K562 (cell line): Measurements from ENCODE around the gene RASIP1. TPM values are rescaled to one million over a fixed set of nuclear protein-coding genes. Genes with fewer than 3 reads are reported as not detected.
A peak's percentile ranks its signal among the peaks of the same experiment; 100 is the strongest.

ENCODE experiments used
- CXXC5 ChIP-seq: fragments of 250-450 bp; sonication (Bioruptor Pico); IDR thresholded peaks from 2 replicates; pipeline ENCODE4 v1.8.0; 2022; ENCODE audit warnings: inconsistent platforms, mild to moderate bottlenecking, moderate library complexity
- DLX4 ChIP-seq: fragments of 250-450 bp; sonication (Bioruptor Pico); IDR thresholded peaks from 2 replicates; pipeline ENCODE4 v1.6.1; 2021; ENCODE audit warnings: mild to moderate bottlenecking
- ETV1 ChIP-seq: fragments of 450-650 bp; conservative IDR thresholded peaks from 2 replicates; pipeline ENCODE4 v1.6.1; 2016; ENCODE audit warnings: missing genetic modification characterization, control low read depth, low read depth, missing compliant biosample characterization
- FOXJ2 ChIP-seq: fragments of 200-800 bp; sonication (Bioruptor generic); IDR thresholded peaks from 2 replicates; pipeline ENCODE4 v1.6.1; 2016; ENCODE audit warnings: missing genetic modification characterization, missing compliant biosample characterization
- HDAC1 ChIP-seq, 2 experiments: fragments of 450-650 bp; IDR thresholded peaks; 2 replicates each; pipeline ENCODE4 v1.6.1; 2016 to 2017; ENCODE audit warnings: inconsistent platforms in 1 of 2, mild to moderate bottlenecking in 1 of 2, moderate library complexity in 1 of 2
- L3MBTL2 ChIP-seq: fragments of 450-650 bp; IDR thresholded peaks from 2 replicates; pipeline ENCODE4 v1.6.1; 2016; ENCODE audit warnings: mild to moderate bottlenecking, moderate library complexity
- MBD2 ChIP-seq: sonication (generic); IDR thresholded peaks from 2 replicates; pipeline ENCODE4 v1.6.1; 2016; ENCODE audit warnings: low read depth, borderline replicate concordance
- MTF1 ChIP-seq: fragments of 250-450 bp; sonication (Bioruptor Pico); IDR thresholded peaks from 2 replicates; pipeline ENCODE4 v1.9.0; 2021; ENCODE audit warnings: moderate library complexity, mild to moderate bottlenecking, inconsistent platforms, borderline replicate concordance
- POLR3A ChIP-seq: IDR thresholded peaks from 2 replicates; pipeline ENCODE4 v1.6.1; 2011; ENCODE audit warnings: borderline replicate concordance, mild to moderate bottlenecking, moderate library complexity; ENCODE audit not compliant: insufficient read length, insufficient read depth; ENCODE audit errors: extremely low read depth
- RBM39 ChIP-seq: fragments of 200-400 bp; formaldehyde crosslinking; optimal IDR thresholded peaks from 2 replicates; pipeline ENCODE3; 2018; ENCODE audit warnings: low read depth, low read length
- VEZF1 ChIP-seq: fragments of 200-800 bp; sonication (Bioruptor generic); IDR thresholded peaks from 2 replicates; pipeline ENCODE4 v1.6.1; 2017; ENCODE audit warnings: missing genetic modification characterization, missing compliant biosample characterization
- ZBTB12 ChIP-seq: fragments of 250-450 bp; sonication (Bioruptor Pico); IDR thresholded peaks from 2 replicates; pipeline ENCODE4 v1.4.0; 2020
- ZBTB7A ChIP-seq: IDR thresholded peaks from 2 replicates; pipeline ENCODE4 v1.6.1; 2011; ENCODE audit warnings: low read depth, mild to moderate bottlenecking, low read length, moderate library complexity, borderline replicate concordance; ENCODE audit not compliant: control insufficient read depth
- ZNF23 ChIP-seq: fragments of 250-450 bp; sonication (Bioruptor Pico); IDR thresholded peaks from 2 replicates; pipeline ENCODE4 v1.4.0; 2020; ENCODE audit warnings: mild to moderate bottlenecking
- ZNF395 ChIP-seq: fragments of 200-800 bp; sonication (Bioruptor generic); IDR thresholded peaks from 2 replicates; pipeline ENCODE4 v1.6.1; 2017; ENCODE audit warnings: missing genetic modification characterization, missing compliant biosample characterization
- ZNF436 ChIP-seq: fragments of 250-450, 450-650 bp; sonication (Bioruptor Pico); formaldehyde crosslinking; IDR thresholded peaks from 2 replicates; pipeline ENCODE4 v1.7.0; 2020; ENCODE audit warnings: mild to moderate bottlenecking
- ZNF57 ChIP-seq: fragments of 450-650 bp; formaldehyde crosslinking; IDR thresholded peaks from 2 replicates; pipeline ENCODE4 v1.4.0; 2020; ENCODE audit warnings: mild to moderate bottlenecking, moderate library complexity
- polyA plus RNA-seq, 8 experiments: library from polyadenylated mRNA; depleted of rRNA in 4 of 8; stranded (reverse) in 5 of 8; unstranded in 3 of 8; fragments of >200 nt; fragmentation: Nextera tagmentation in 2 of 8; fragmentation: Illumina TruSeq in 1 of 8; extraction: Ambion mirVana in 2 of 8; extraction: Trizol in 1 of 8; gene quantifications; 2 replicates each; pipeline versions ENCODE4 v1.2.1 to v1.2.3, GENCODE V29; 2011 to 2014; ENCODE audit warnings: inconsistent platforms in 1 of 8, missing spikeins in 1 of 8
- total RNA-seq, 7 experiments: library from RNA; depleted of rRNA in 6 of 7; stranded (reverse); fragments of >200 nt in 6 of 7; fragmentation: Illumina TruSeq in 2 of 7; extraction: Trizol in 2 of 7; gene quantifications; 2 replicates each; pipeline versions ENCODE4 v1.2.1 to v1.2.3, GENCODE V29; 2011 to 2021; ENCODE audit warnings: low replicate concordance in 1 of 7
- TF ChIP-seq, protein P1 (sequence below), 2 experiments: fragments of 450-650 bp; IDR thresholded peaks; 2 replicates each; pipeline ENCODE4 v1.6.1; 2018; ENCODE audit warnings: mild to moderate bottlenecking in 2 of 2, low read depth in 1 of 2; ENCODE audit not compliant: partially characterized antibody in 2 of 2

The RASIP1 gene
- total and polyA plus RNA-seq, 9 of the 15 experiments (the other 6 are each of a cell fraction or from before 2014, with no cell fraction given) = 0.20 to 4.7 (median 1.5) TPM

GRCh38 chr19:48746738-48747575 is 6.5 kb upstream of the RASIP1 start, which contains the start of gene IZUMO1 (continued):
- TF ChIP-seq MTF1 (CRISPR knock-in tag) = no peak
- peak; percentile 63; the same call in 1 of the 2 replicates for TF ChIP-seq ZBTB7A
- TF ChIP-seq ETV1 = 0 out of 2 replicates have a peak, but pooled peaks have one; percentile 25
- peak; percentile 79 for TF ChIP-seq MBD2
- TF ChIP-seq VEZF1 (CRISPR knock-in tag) = peak; percentile 76
- TF ChIP-seq POLR3A = no peak
- TF ChIP-seq ZNF23 = no peak
- TF ChIP-seq DLX4 (CRISPR knock-in tag) = no peak
- peak; percentile 56; the same call in 1 of the 2 replicates for TF ChIP-seq FOXJ2
- TF ChIP-seq RBM39 = no peak
- peak; percentile 72 for TF ChIP-seq L3MBTL2
- TF ChIP-seq CXXC5 (CRISPR knock-in tag) = peak; percentile 15
- TF ChIP-seq ZBTB12 (CRISPR knock-in tag) = peak; percentile 77
- peak; percentile 93 for TF ChIP-seq ZNF395 (CRISPR knock-in tag)
- no peak for TF ChIP-seq ZNF436
- TF ChIP-seq ZNF57 (CRISPR knock-in tag) = no peak
- TF ChIP-seq, protein P1, sequence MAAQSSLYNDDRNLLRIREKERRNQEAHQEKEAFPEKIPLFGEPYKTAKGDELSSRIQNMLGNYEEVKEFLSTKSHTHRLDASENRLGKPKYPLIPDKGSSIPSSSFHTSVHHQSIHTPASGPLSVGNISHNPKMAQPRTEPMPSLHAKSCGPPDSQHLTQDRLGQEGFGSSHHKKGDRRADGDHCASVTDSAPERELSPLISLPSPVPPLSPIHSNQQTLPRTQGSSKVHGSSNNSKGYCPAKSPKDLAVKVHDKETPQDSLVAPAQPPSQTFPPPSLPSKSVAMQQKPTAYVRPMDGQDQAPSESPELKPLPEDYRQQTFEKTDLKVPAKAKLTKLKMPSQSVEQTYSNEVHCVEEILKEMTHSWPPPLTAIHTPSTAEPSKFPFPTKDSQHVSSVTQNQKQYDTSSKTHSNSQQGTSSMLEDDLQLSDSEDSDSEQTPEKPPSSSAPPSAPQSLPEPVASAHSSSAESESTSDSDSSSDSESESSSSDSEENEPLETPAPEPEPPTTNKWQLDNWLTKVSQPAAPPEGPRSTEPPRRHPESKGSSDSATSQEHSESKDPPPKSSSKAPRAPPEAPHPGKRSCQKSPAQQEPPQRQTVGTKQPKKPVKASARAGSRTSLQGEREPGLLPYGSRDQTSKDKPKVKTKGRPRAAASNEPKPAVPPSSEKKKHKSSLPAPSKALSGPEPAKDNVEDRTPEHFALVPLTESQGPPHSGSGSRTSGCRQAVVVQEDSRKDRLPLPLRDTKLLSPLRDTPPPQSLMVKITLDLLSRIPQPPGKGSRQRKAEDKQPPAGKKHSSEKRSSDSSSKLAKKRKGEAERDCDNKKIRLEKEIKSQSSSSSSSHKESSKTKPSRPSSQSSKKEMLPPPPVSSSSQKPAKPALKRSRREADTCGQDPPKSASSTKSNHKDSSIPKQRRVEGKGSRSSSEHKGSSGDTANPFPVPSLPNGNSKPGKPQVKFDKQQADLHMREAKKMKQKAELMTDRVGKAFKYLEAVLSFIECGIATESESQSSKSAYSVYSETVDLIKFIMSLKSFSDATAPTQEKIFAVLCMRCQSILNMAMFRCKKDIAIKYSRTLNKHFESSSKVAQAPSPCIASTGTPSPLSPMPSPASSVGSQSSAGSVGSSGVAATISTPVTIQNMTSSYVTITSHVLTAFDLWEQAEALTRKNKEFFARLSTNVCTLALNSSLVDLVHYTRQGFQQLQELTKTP (IDR thresholded peaks at IDR 0.05; ENCODE audit: low read depth in 1 of 2, partially characterized antibody in 2 of 2) = peak; percentile 71 to 99
- 0 out of 4 replicates have a peak, but pooled peaks of 1 of the 2 experiments have one; percentile 38 for TF ChIP-seq HDAC1 (IDR thresholded peaks at IDR 0.05)
